Testis (tissue), 2 donors: ENCODE results near the gene FRAS1.

Source experiments
- POLR2A ChIP-seq: fragments of 450-650 bp; IDR thresholded peaks from one replicate; pipeline ENCODE4 v1.6.1; 2017; ENCODE audit warnings: antibody characterized with exemption, mild to moderate bottlenecking, moderate library complexity
- TF ChIP-seq, protein P1 (sequence below), 3 experiments: fragments of 450-650 bp in 2 of 3; fragments of 200-600 bp in 1 of 3; sonication (generic) in 1 of 3; IDR thresholded peaks; one replicate each; pipeline ENCODE4 v1.5.1; 2016 to 2019; ENCODE audit warnings: antibody characterized with exemption in 3 of 3, mild to moderate bottlenecking in 2 of 3, moderate library complexity in 1 of 3

DNA sequence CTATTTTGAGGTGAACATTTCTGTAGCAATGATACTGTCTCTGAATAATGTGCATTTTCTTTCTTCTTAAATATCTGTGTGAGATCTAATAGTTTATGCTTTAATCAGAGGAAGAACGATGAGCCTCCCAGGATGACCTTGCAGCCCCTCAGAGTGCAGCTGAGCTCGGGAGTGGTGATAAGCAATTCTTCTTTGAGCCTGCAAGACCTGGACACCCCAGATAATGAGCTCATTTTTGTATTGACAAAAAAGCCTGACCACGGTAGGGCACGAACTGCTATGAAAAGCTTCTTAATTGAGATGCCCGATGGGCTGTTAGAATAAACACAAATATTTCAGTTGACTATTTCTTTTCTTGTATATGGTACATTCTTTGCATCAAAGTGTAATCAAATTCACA, 389.5 kb downstream of the FRAS1 start:
- TF ChIP-seq, protein P1, sequence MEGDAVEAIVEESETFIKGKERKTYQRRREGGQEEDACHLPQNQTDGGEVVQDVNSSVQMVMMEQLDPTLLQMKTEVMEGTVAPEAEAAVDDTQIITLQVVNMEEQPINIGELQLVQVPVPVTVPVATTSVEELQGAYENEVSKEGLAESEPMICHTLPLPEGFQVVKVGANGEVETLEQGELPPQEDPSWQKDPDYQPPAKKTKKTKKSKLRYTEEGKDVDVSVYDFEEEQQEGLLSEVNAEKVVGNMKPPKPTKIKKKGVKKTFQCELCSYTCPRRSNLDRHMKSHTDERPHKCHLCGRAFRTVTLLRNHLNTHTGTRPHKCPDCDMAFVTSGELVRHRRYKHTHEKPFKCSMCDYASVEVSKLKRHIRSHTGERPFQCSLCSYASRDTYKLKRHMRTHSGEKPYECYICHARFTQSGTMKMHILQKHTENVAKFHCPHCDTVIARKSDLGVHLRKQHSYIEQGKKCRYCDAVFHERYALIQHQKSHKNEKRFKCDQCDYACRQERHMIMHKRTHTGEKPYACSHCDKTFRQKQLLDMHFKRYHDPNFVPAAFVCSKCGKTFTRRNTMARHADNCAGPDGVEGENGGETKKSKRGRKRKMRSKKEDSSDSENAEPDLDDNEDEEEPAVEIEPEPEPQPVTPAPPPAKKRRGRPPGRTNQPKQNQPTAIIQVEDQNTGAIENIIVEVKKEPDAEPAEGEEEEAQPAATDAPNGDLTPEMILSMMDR (IDR thresholded peaks at IDR 0.05) = no peak
- no peak for TF ChIP-seq POLR2A
